Activated CD8-positive, alpha-beta memory T cell treated with anti-CD3 and anti-CD28 coated beads for 4 hours (primary cell): ENCODE measurements around the gene CTIF.

Source experiments
- DNase-seq, 2 donors: peaks; one replicate each; pipeline ENCODE4 v3.0.0-alpha.2; 2020; ENCODE audit warnings: low read depth in 2 of 2

The CTIF gene

GRCh38 chr18:48833701-48834412 lies 295.0 kb downstream of the CTIF start:
- DNase-seq = peak in 1 of 2 donors; percentile 46

- peak; percentile 63 to 72 for DNase-seq
These were observed 295.7 kb downstream of the CTIF start for GRCh38 chr18:48834413-48835031.

- DNase-seq = no peak
These were observed 296.3 kb downstream of the CTIF start for GRCh38 chr18:48835119-48835518.

- no peak for DNase-seq
These were observed 296.9 kb downstream of the CTIF start for GRCh38 chr18:48835745-48836170.

- DNase-seq = no peak
These were observed 297.5 kb downstream of the CTIF start for GRCh38 chr18:48836231-48836805.

- no peak for DNase-seq
These were observed 298.2 kb downstream of the CTIF start for GRCh38 chr18:48836806-48837615.

- DNase-seq = no peak
These were observed 298.8 kb downstream of the CTIF start for GRCh38 chr18:48837676-48838075.

GRCh38 chr18:48838166-48838775 lies 299.4 kb downstream of the CTIF start:
- DNase-seq = no peak

- DNase-seq = no peak
These were observed 300.3 kb downstream of the CTIF start for GRCh38 chr18:48838921-48839818.

GRCh38 chr18:48839819-48840490 lies 301.1 kb downstream of the CTIF start:
- DNase-seq = no peak

GRCh38 chr18:48840491-48840877 lies 301.7 kb downstream of the CTIF start:
- no peak for DNase-seq

- no peak for DNase-seq
These were observed 302.8 kb downstream of the CTIF start for GRCh38 chr18:48841381-48842258.

GRCh38 chr18:48842259-48843061 lies 303.6 kb downstream of the CTIF start:
- DNase-seq = peak in 1 of 2 donors; percentile 30

GRCh38 chr18:48843162-48843561 lies 304.3 kb downstream of the CTIF start:
- no peak for DNase-seq

- DNase-seq = no peak
These were observed 304.8 kb downstream of the CTIF start for GRCh38 chr18:48843596-48843995.

GRCh38 chr18:48844271-48844670 lies 305.4 kb downstream of the CTIF start:
- DNase-seq = no peak

GRCh38 chr18:48845174-48845573 lies 306.3 kb downstream of the CTIF start:
- DNase-seq = no peak

- DNase-seq = no peak
These were observed 307.6 kb downstream of the CTIF start for GRCh38 chr18:48846423-48846932.
